Activated naive CD8-positive, alpha-beta T cell treated with anti-CD3 and anti-CD28 coated beads for 36 hours (primary cell): ENCODE data around the gene ASCC1. TPM values are rescaled to one million over a fixed set of nuclear protein-coding genes. Genes with fewer than 3 reads are reported as not detected.
"Not testable (repeated sequence)": the region's sequence is repeated elsewhere in the genome, so short reads cannot be mapped to it uniquely, and the experiment has no call there.

ENCODE experiments used
- DNase-seq: peaks from one replicate; pipeline ENCODE4 v3.0.0; 2021
- H3K27ac Mint-ChIP-seq: one replicate; pipeline ENCODE4 v1.8.0; 2022; ENCODE audit warnings: mild to moderate bottlenecking, moderate library complexity, mixed read lengths
- H3K27me3 Mint-ChIP-seq: one replicate; pipeline ENCODE4 v1.8.0; 2022; ENCODE audit warnings: mild to moderate bottlenecking, mixed read lengths
- H3K36me3 Mint-ChIP-seq: one replicate; pipeline ENCODE4 v1.8.0; 2021; ENCODE audit warnings: mild to moderate bottlenecking, mixed read lengths
- H3K4me1 Mint-ChIP-seq: one replicate; pipeline ENCODE4 v1.8.0; 2021; ENCODE audit warnings: mixed read lengths
- H3K4me3 Mint-ChIP-seq: one replicate; pipeline ENCODE4 v1.8.0; 2022; ENCODE audit warnings: mild to moderate bottlenecking, moderate library complexity, mixed read lengths
- H3K9me3 Mint-ChIP-seq: one replicate; pipeline ENCODE4 v1.8.0; 2022; ENCODE audit warnings: mixed read lengths
- total RNA-seq, 2 experiments: library from RNA; stranded (reverse); gene quantifications; one replicate each; pipeline ENCODE4 v1.2.3, GENCODE V29; 2021

Gene ASCC1
- total RNA-seq, 2 experiments from 2014 or later = 57.3 to 57.7 TPM

DNA sequence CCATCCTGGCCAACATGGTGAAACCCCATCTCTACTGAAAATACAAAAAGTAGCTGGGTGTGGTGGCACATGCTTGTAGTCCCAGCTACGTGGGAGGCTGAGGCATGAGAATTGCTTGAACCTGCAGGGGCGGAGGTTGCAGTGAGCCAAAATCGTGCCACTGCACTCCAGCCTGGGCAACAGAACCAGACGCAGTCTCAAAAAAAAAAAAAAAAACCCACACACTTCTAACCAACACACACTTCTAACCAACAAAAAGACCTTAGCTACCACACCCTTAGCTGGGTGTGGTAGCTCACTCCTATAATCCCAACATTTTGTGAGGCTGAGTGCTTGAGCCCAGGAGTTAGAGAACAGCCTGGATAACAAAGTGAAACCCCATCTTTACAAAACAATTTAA lies 93.9 kb downstream of the ASCC1 start:
- peaks cover 2% of the 10 kb centered on the region for H3K9me3 Mint-ChIP-seq
- peaks cover 38% of the 10 kb centered on the region for H3K4me1 Mint-ChIP-seq
- peaks cover 35% of the 10 kb centered on the region for H3K36me3 Mint-ChIP-seq
- H3K27ac Mint-ChIP-seq = peak overlapping the region; percentile 27
- H3K27me3 Mint-ChIP-seq = no peaks in the 10 kb centered on the region
- H3K4me3 Mint-ChIP-seq = no peak overlapping the region
- DNase-seq = no peak

DNA sequence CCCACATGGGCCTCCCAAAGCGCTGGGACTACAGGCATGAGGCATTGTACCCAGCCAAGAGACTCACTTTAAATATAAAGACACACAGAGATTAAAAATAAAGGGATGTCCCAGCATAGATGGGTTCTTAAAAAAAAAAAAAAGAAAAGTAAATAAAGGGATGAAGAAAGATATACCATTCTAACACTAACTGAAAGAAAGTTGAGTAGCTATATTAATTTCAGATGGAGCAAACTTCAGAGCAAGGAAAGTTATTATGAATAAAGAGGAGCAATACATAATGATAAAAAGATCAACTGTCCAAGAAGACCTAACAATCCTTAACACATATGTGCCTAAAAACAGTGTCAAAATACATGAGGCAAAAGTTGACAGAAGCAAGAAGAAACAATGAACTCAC lies 94.7 kb downstream of the ASCC1 start:
- peaks cover 6% of the 10 kb centered on the region for H3K9me3 Mint-ChIP-seq
- H3K4me1 Mint-ChIP-seq = peaks cover 35% of the 10 kb centered on the region

GRCh38 chr10:72116372-72116771 lies 99.7 kb downstream of the ASCC1 start:
- no peak overlapping the region for H3K4me3 Mint-ChIP-seq
- no peak overlapping the region for H3K27ac Mint-ChIP-seq
- no peaks in the 10 kb centered on the region for H3K27me3 Mint-ChIP-seq
- peaks cover 50% of the 10 kb centered on the region for H3K36me3 Mint-ChIP-seq
- H3K9me3 Mint-ChIP-seq = peaks cover 10% of the 10 kb centered on the region
- DNase-seq = no peak
- H3K4me1 Mint-ChIP-seq = peaks cover 27% of the 10 kb centered on the region

More for the DNA sequence above, 94.7 kb downstream of the ASCC1 start:
- Mint-ChIP-seq H3K36me3 (peaks cover 37% of the 10 kb centered on the region), H3K4me3 (no peak overlapping the region), H3K27me3 (no peaks in the 10 kb centered on the region), H3K27ac (no peak overlapping the region)
- no peak for DNase-seq

DNA sequence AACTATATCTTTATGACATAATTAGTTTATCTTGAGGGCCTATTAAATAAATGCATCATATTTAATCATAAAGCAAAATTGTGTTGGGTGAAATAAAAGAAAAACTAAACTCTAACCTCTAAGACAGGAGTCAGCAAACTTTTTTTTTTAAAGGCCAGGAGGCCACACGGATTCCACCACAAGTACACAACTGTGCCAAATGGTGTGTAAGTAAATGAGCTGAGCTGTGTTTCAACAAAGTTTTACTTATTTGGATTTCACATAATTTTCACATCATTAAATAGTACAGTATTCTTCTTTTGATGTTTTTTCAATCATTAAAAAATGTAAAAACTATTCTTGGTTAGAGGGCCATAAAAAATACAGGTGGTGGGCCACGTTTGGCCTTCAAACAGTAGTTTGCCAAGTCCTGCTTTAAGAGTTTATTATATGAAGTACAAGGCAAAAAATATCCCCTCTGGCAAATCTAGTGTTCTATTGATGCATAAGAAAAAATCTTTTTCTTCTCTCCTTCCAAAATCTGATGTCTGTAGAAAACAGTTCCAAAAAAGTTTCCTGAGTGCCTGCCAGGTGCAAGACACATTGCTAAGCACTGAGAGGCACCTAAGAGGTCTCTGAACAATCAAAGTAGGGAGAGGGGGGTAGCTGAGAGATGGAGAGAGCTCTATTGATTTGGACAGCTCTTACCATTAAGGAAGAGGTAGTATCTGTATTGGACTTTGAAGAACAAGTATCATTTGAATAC lies 101.2 kb downstream of the ASCC1 start:
- Mint-ChIP-seq H3K9me3 (peaks cover 10% of the 10 kb centered on the region), H3K4me1 (peaks cover 31% of the 10 kb centered on the region), H3K27ac (no peak overlapping the region)

DNA sequence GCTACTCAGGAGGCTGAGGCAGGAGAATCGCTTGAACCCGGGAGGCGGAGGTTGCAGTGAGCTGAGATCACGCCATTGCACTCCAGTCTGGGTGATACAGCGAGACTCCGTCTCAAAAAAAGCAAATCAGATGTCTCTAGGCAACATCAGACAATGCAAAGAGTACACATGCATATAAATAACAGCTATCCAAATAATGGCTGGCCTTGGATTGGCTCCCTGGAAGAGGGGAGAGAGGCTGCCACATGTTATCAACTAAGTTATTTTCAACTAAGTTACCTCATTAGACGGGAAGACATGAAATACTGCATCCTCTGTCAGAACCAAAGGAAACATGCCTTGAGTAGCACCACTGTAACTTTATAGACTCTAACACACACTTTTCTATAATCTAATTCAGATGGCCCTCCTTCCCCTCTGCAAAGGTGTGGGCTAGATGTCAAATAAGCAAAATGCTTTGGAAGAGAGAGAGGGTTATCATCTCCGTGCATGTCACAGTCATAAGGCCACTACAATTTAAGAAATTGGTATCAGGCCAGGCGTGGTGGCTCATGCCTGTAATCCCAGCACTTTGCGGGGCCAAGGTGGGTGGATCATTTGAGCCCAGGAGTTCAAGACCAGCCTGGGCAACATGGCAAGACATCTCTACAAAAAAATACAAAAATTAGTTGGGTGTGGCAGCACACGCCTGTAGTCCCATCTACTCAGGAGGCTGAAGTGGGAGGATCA lies 105.2 kb downstream of the ASCC1 start:
- H3K4me3 Mint-ChIP-seq = no peak overlapping the region
- peaks cover 30% of the 10 kb centered on the region for H3K36me3 Mint-ChIP-seq
- H3K27ac Mint-ChIP-seq = peak overlapping the region; percentile 9
- peaks cover 60% of the 10 kb centered on the region for H3K4me1 Mint-ChIP-seq
- no peaks in the 10 kb centered on the region for H3K27me3 Mint-ChIP-seq
- H3K9me3 Mint-ChIP-seq = no peaks in the 10 kb centered on the region
- DNase-seq = no peak

More for the DNA sequence above, 101.2 kb downstream of the ASCC1 start:
- Mint-ChIP-seq H3K4me3 (no peak overlapping the region), H3K27me3 (no peaks in the 10 kb centered on the region), H3K36me3 (peaks cover 46% of the 10 kb centered on the region)
- no peak for DNase-seq

- Mint-ChIP-seq H3K27ac (peak overlapping the region; percentile 89), H3K4me3 (peak overlapping the region; percentile 1), H3K4me1 (peaks cover 62% of the 10 kb centered on the region), H3K36me3 (peaks cover 31% of the 10 kb centered on the region), H3K9me3 (no peaks in the 10 kb centered on the region), H3K27me3 (no peaks in the 10 kb centered on the region)
- DNase-seq = no peak
Observed at GRCh38 chr10:72109636-72110157, 106.4 kb downstream of the ASCC1 start.

GRCh38 chr10:72108830-72109635 lies 107.0 kb downstream of the ASCC1 start:
- H3K27me3 Mint-ChIP-seq = no peaks in the 10 kb centered on the region
- H3K27ac Mint-ChIP-seq = peak overlapping the region; percentile 89

GRCh38 chr10:72108004-72108370 lies 108.1 kb downstream of the ASCC1 start:
- Mint-ChIP-seq H3K27ac (peak overlapping the region; percentile 89), H3K36me3 (peaks cover 36% of the 10 kb centered on the region), H3K4me3 (peak overlapping the region; percentile 74), H3K4me1 (peaks cover 69% of the 10 kb centered on the region)
- DNase-seq, H3K9me3 Mint-ChIP-seq, H3K27me3 Mint-ChIP-seq: not testable (repeated sequence)

More at GRCh38 chr10:72108830-72109635, 107.0 kb downstream of the ASCC1 start:
- no peaks in the 10 kb centered on the region for H3K9me3 Mint-ChIP-seq
- peak overlapping the region; percentile 38 for H3K4me3 Mint-ChIP-seq
- peaks cover 68% of the 10 kb centered on the region for H3K4me1 Mint-ChIP-seq
- no peak for DNase-seq
- peaks cover 33% of the 10 kb centered on the region for H3K36me3 Mint-ChIP-seq

GRCh38 chr10:72107325-72108003 lies 108.6 kb downstream of the ASCC1 start:
- no peak for DNase-seq
- peak overlapping the region; percentile 89 for H3K27ac Mint-ChIP-seq
- H3K4me3 Mint-ChIP-seq = peak overlapping the region; percentile 74
- no peaks in the 10 kb centered on the region for H3K27me3 Mint-ChIP-seq
- peaks cover 39% of the 10 kb centered on the region for H3K36me3 Mint-ChIP-seq
- peaks cover 70% of the 10 kb centered on the region for H3K4me1 Mint-ChIP-seq
- no peaks in the 10 kb centered on the region for H3K9me3 Mint-ChIP-seq

DNA sequence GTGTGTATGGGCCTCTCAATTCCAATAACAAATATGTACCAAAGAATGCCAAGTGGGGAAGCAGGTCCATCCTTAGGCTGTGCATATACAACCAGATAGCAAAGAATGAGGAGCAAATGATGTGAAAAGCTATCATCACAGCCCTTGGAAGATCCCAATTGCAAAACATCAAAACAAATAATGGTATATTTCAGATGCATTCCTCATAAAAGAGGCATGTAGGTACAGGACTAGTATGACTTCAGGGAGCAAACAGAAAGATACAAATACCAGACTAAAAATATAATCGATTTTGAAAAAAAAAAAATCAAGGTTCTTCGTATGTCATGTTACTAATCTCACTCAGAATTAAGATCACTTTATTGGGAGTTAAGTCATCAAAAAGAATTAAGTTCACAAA lies 109.2 kb downstream of the ASCC1 start:
- Mint-ChIP-seq H3K27me3 (no peaks in the 10 kb centered on the region), H3K36me3 (peaks cover 41% of the 10 kb centered on the region), H3K27ac (peak overlapping the region; percentile 89), H3K9me3 (no peaks in the 10 kb centered on the region), H3K4me1 (peaks cover 75% of the 10 kb centered on the region), H3K4me3 (peak overlapping the region; percentile 74)
- DNase-seq = no peak

- DNase-seq = no peak
- Mint-ChIP-seq H3K4me1 (peaks cover 80% of the 10 kb centered on the region), H3K4me3 (peak overlapping the region; percentile 74), H3K9me3 (no peaks in the 10 kb centered on the region), H3K36me3 (peaks cover 46% of the 10 kb centered on the region), H3K27me3 (no peaks in the 10 kb centered on the region), H3K27ac (peak overlapping the region; percentile 89)
Observed at GRCh38 chr10:72106154-72106849, 109.8 kb downstream of the ASCC1 start.

GRCh38 chr10:72105710-72106109 lies 110.4 kb downstream of the ASCC1 start:
- H3K4me3 Mint-ChIP-seq = no peak overlapping the region
- no peaks in the 10 kb centered on the region for H3K9me3 Mint-ChIP-seq
- peaks cover 80% of the 10 kb centered on the region for H3K4me1 Mint-ChIP-seq
- peaks cover 51% of the 10 kb centered on the region for H3K36me3 Mint-ChIP-seq
- DNase-seq = no peak
- no peaks in the 10 kb centered on the region for H3K27me3 Mint-ChIP-seq
- peak overlapping the region; percentile 89 for H3K27ac Mint-ChIP-seq

- Mint-ChIP-seq H3K9me3 (no peaks in the 10 kb centered on the region), H3K27me3 (no peaks in the 10 kb centered on the region), H3K36me3 (peaks cover 50% of the 10 kb centered on the region), H3K27ac (peak overlapping the region; percentile 89), H3K4me1 (peaks cover 78% of the 10 kb centered on the region), H3K4me3 (no peak overlapping the region)
- no peak for DNase-seq
Observed at GRCh38 chr10:72105098-72105475, 111.0 kb downstream of the ASCC1 start.
